Activated T-cell treated with anti-CD3 and anti-CD28 coated beads, Interleukin-2, amount 50 U/mL, for 4 hours (primary cell): ENCODE measurements around the gene ALKBH5. TPM values are rescaled to one million over a fixed set of nuclear protein-coding genes. Genes with fewer than 3 reads are reported as not detected.

Experiments
- ATAC-seq, 2 donors: fragments of 200-7000 bp; cut with Tn5 transposase; one replicate each; pipeline ENCODE4 v1.10.0; 2021
- DNase-seq: peaks from one replicate; pipeline ENCODE4 v3.0.0-alpha.2; 2020
- H3K27me3 Mint-ChIP-seq: one replicate; pipeline ENCODE4 v1.8.0; 2021; ENCODE audit warnings: low read depth, mixed read lengths
- H3K36me3 Mint-ChIP-seq: one replicate; pipeline ENCODE4 v1.8.0; 2022; ENCODE audit warnings: mixed read lengths; ENCODE audit not compliant: insufficient read depth
- H3K4me1 Mint-ChIP-seq: one replicate; pipeline ENCODE4 v1.8.0; 2021; ENCODE audit warnings: low read depth, mixed read lengths
- H3K4me3 Mint-ChIP-seq: one replicate; pipeline ENCODE4 v1.8.0; 2021; ENCODE audit warnings: mild to moderate bottlenecking, moderate library complexity, mixed read lengths
- H3K9me3 Mint-ChIP-seq: one replicate; pipeline ENCODE4 v1.8.0; 2021; ENCODE audit warnings: mixed read lengths
- total RNA-seq, 3 donors: library from RNA; stranded (reverse); gene quantifications; one replicate each; pipeline ENCODE4 v1.2.1, GENCODE V29; 2021

ALKBH5 gene
- total RNA-seq, 3 donors from 2014 or later, result 112 to 120 (median 114) TPM

GRCh38 chr17:18185832-18186626 lies 2.4 kb downstream of the ALKBH5 start:
- H3K36me3 Mint-ChIP-seq, result peaks cover 27% of the 10 kb centered on the region
- H3K27me3 Mint-ChIP-seq, result no peaks in the 10 kb centered on the region

GRCh38 chr17:18186627-18186982 lies 3.0 kb downstream of the ALKBH5 start:
- H3K9me3 Mint-ChIP-seq, result no peaks in the 10 kb centered on the region
- peak overlapping the region; percentile 97 for H3K4me3 Mint-ChIP-seq
- H3K4me1 Mint-ChIP-seq, result peaks cover 74% of the 10 kb centered on the region
- no peak for ATAC-seq
- no peak for DNase-seq
- peaks cover 27% of the 10 kb centered on the region for H3K36me3 Mint-ChIP-seq
- no peaks in the 10 kb centered on the region for H3K27me3 Mint-ChIP-seq

More at GRCh38 chr17:18185832-18186626, 2.4 kb downstream of the ALKBH5 start:
- Mint-ChIP-seq H3K9me3 (no peaks in the 10 kb centered on the region), H3K4me1 (peaks cover 72% of the 10 kb centered on the region), H3K4me3 (peak overlapping the region; percentile 97)
- ATAC-seq, result no peak
- no peak for DNase-seq

DNA sequence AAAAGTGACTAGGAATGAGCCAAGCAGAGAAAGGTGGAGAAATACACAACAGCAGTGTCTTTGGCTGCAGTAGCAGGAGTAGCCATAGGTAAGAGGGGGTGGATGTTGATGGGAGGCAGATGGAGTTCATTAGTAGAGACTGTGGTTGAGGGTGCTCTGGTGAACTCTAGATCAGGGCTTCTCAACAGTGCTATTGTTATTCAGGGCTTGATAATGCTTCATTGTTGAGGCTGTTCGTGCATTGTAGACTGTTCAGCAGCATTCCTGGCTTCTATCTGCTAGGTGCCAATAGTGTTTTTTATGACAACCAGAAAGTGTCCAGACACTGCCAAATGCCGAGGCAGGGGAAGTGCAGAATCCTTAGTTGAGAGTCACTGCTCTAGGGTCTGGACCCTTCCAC lies 3.6 kb downstream of the ALKBH5 start:
- Mint-ChIP-seq H3K36me3 (peaks cover 27% of the 10 kb centered on the region), H3K4me1 (peaks cover 72% of the 10 kb centered on the region), H3K9me3 (no peaks in the 10 kb centered on the region), H3K27me3 (no peaks in the 10 kb centered on the region), H3K4me3 (peak overlapping the region; percentile 97)
- ATAC-seq (no peak), DNase-seq (no peak)

GRCh38 chr17:18187821-18188761 lies 4.5 kb downstream of the ALKBH5 start:
- Mint-ChIP-seq H3K36me3 (peaks cover 30% of the 10 kb centered on the region), H3K4me3 (peak overlapping the region; percentile 97), H3K9me3 (no peaks in the 10 kb centered on the region), H3K4me1 (peaks cover 69% of the 10 kb centered on the region), H3K27me3 (no peaks in the 10 kb centered on the region)
- ATAC-seq (no peak), DNase-seq (no peak)

- Mint-ChIP-seq H3K4me1 (peaks cover 79% of the 10 kb centered on the region), H3K4me3 (no peak overlapping the region), H3K27me3 (no peaks in the 10 kb centered on the region), H3K9me3 (no peaks in the 10 kb centered on the region), H3K36me3 (peaks cover 37% of the 10 kb centered on the region)
- ATAC-seq (no peak), DNase-seq (no peak)
These were observed 7.1 kb downstream of the ALKBH5 start for GRCh38 chr17:18190628-18191235.

DNA sequence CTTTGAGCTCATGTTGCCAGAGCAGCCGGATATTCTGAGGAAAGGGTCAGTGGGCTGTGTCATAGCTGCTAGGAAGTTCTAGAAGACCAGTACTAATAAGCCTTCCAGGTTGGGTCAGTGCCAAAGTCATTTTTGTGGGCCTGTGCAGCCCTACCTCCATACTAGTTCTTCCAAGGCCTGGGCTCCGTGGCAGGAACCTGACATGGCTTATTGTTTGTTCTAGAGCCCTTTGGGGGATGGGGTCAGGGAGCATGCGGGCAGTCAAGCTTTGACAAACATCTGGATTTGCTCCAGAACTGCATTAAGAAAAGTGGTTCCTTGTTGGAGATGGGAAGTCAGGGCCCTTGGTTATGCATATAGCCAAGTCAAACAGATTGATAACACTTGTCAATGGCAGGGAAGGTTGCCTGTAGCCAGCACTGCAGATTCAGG lies 7.6 kb downstream of the ALKBH5 start:
- Mint-ChIP-seq H3K4me3 (no peak overlapping the region), H3K36me3 (peaks cover 37% of the 10 kb centered on the region), H3K27me3 (no peaks in the 10 kb centered on the region), H3K4me1 (peaks cover 77% of the 10 kb centered on the region), H3K9me3 (no peaks in the 10 kb centered on the region)
- DNase-seq (no peak), ATAC-seq (no peak)

DNA sequence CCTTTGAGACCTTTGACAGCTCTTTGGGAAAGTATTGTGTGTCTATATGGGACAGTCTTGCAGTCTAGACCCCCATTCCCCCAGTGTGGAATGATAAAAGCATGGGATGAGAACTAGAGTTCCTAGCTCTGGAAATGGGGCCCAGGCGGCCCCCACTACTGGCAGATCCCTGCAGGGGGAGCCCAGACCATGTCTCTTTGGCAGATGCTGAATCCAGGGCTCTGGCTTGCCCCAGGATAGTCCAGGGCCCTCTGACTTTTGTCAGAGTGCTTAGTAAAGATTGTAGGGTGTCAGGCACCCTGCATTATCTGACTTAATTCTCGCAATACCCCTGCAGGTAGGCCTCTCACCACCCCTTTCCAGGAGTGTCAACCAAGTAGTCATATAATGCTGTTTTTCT lies 8.3 kb downstream of the ALKBH5 start:
- ATAC-seq (peak in 1 of 2 donors; percentile 53), DNase-seq (no peak)
- Mint-ChIP-seq H3K4me1 (peaks cover 75% of the 10 kb centered on the region), H3K9me3 (no peaks in the 10 kb centered on the region), H3K4me3 (no peak overlapping the region), H3K27me3 (no peaks in the 10 kb centered on the region), H3K36me3 (peaks cover 36% of the 10 kb centered on the region)

DNA sequence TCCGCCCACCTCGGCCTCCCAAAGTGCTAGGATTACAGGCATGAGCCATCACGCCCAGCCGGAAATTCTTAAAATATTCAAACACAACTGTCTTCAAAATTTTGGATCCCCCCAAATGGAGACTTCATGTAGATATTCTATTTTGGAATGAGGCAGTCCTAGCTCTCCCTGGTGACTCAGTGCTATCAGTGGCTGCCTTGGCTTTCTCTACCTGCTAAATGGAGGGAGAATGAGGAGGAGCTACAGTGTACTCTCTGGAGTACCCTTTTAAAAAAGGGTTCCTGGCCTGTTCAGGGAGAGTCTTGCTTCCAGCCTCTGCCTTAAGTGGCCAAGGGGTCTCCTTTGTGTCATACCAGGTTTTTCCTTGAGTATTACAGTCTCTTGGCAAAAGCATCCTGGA lies 10.8 kb downstream of the ALKBH5 start:
- H3K27me3 Mint-ChIP-seq, result no peaks in the 10 kb centered on the region
- no peak for DNase-seq
- ATAC-seq, result no peak
- H3K4me1 Mint-ChIP-seq, result peaks cover 73% of the 10 kb centered on the region
- no peaks in the 10 kb centered on the region for H3K9me3 Mint-ChIP-seq
- peaks cover 35% of the 10 kb centered on the region for H3K36me3 Mint-ChIP-seq
- H3K4me3 Mint-ChIP-seq, result no peak overlapping the region

DNA sequence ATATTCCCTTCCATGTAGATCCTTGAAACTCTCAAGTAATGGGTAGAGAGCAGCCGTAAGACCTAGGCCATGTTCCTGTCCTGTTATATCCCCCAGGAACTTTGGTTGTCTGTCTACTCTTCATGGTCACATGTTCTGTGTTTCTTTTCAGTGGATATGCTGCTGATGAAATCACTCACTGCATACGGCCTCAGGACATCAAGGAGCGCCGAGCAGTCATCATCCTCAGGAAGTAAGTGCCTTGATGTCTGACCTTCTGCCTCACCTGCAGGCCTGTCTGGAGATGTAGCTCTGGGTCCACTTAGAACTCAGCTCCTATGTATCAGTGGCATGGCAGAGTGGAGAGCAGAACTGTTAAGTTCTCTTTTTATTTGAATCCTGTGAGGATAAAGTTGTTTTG lies 11.2 kb downstream of the ALKBH5 start:
- Mint-ChIP-seq H3K9me3 (no peaks in the 10 kb centered on the region), H3K4me1 (peaks cover 69% of the 10 kb centered on the region), H3K36me3 (peaks cover 31% of the 10 kb centered on the region), H3K27me3 (no peaks in the 10 kb centered on the region), H3K4me3 (no peak overlapping the region)
- DNase-seq (no peak), ATAC-seq (no peak)

- DNase-seq (no peak), ATAC-seq (no peak)
- no peaks in the 10 kb centered on the region for H3K27me3 Mint-ChIP-seq
- H3K9me3 Mint-ChIP-seq, result no peaks in the 10 kb centered on the region
- peaks cover 32% of the 10 kb centered on the region for H3K36me3 Mint-ChIP-seq
- H3K4me1 Mint-ChIP-seq, result peaks cover 68% of the 10 kb centered on the region
- no peak overlapping the region for H3K4me3 Mint-ChIP-seq
These were observed 11.6 kb downstream of the ALKBH5 start for GRCh38 chr17:18195246-18195645.

- peaks cover 51% of the 10 kb centered on the region for H3K4me1 Mint-ChIP-seq
- DNase-seq (no peak), ATAC-seq (no peak)
- H3K9me3 Mint-ChIP-seq, result no peaks in the 10 kb centered on the region
- H3K27me3 Mint-ChIP-seq, result no peaks in the 10 kb centered on the region
- peaks cover 29% of the 10 kb centered on the region for H3K36me3 Mint-ChIP-seq
- H3K4me3 Mint-ChIP-seq, result no peak overlapping the region
These were observed 14.0 kb downstream of the ALKBH5 start for GRCh38 chr17:18197535-18198194.

- peaks cover 50% of the 10 kb centered on the region for H3K4me1 Mint-ChIP-seq
- H3K9me3 Mint-ChIP-seq, result no peaks in the 10 kb centered on the region
- peaks cover 29% of the 10 kb centered on the region for H3K36me3 Mint-ChIP-seq
These were observed 14.9 kb downstream of the ALKBH5 start for GRCh38 chr17:18198530-18198929.

DNA sequence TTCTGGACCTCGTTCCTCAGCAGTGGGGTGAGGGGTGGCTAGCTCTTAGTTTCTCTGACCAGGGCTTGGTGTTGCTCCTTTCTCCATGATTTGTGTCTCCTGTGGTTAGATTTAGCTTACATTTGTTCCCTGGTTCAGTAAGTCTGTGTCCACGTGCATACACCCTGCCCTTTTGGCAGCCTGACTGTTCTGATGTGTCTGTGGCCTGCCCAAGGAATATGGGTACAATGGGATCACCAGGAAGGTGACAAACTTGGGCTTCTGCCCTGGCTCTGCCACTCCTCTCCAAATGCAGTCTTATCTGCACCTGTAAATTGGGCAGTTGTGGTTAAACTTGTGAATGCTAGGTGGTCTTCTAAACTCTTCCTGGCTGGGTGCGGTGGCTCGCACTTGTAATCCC lies 17.5 kb downstream of the ALKBH5 start:
- ATAC-seq (no peak), DNase-seq (no peak)
- Mint-ChIP-seq H3K9me3 (no peaks in the 10 kb centered on the region), H3K4me3 (no peak overlapping the region), H3K36me3 (peaks cover 17% of the 10 kb centered on the region), H3K4me1 (peaks cover 33% of the 10 kb centered on the region), H3K27me3 (no peaks in the 10 kb centered on the region)

More at GRCh38 chr17:18198530-18198929, 14.9 kb downstream of the ALKBH5 start:
- ATAC-seq, result no peak
- no peak for DNase-seq
- Mint-ChIP-seq H3K27me3 (no peaks in the 10 kb centered on the region), H3K4me3 (no peak overlapping the region)

DNA sequence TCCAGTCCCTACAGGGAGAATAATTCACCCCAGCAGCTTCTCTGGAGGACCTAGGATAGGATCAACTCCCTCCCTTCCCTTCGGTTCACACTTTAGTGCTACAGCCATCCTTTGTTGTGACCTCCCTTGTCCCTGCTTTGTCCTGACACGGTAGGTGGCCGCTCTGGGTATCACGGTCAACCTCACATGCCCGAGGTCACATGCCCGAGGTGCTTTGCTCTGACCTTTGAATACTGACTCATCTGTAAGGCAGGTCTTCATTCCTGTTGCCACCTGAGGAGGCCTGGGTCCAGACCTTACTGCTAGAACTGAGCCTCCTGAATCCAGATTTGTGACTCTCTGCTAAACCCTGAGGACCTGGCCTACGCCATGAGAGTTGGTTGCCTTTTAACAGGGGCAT lies 19.7 kb downstream of the ALKBH5 start:
- Mint-ChIP-seq H3K4me3 (no peak overlapping the region), H3K36me3 (peaks cover 11% of the 10 kb centered on the region), H3K9me3 (no peaks in the 10 kb centered on the region), H3K27me3 (no peaks in the 10 kb centered on the region), H3K4me1 (peaks cover 18% of the 10 kb centered on the region)
- ATAC-seq (no peak), DNase-seq (no peak)
